PC-9 (cell line): ENCODE measurements around the gene PAPSS1.

Source experiments
- EZH2 ChIP-seq: fragments of 200-600 bp; sonication (generic); IDR thresholded peaks from 2 replicates; pipeline ENCODE4 v1.8.0; 2017; ENCODE audit warnings: antibody characterized with exemption, low read depth
- TF ChIP-seq, protein P1 (sequence below): fragments of 200-600 bp; sonication (generic); conservative IDR thresholded peaks from 2 replicates; pipeline ENCODE4 v1.6.1; 2017; ENCODE audit warnings: mixed run types, antibody characterized with exemption, mild to moderate bottlenecking, moderate library complexity

- TF ChIP-seq, protein P1, sequence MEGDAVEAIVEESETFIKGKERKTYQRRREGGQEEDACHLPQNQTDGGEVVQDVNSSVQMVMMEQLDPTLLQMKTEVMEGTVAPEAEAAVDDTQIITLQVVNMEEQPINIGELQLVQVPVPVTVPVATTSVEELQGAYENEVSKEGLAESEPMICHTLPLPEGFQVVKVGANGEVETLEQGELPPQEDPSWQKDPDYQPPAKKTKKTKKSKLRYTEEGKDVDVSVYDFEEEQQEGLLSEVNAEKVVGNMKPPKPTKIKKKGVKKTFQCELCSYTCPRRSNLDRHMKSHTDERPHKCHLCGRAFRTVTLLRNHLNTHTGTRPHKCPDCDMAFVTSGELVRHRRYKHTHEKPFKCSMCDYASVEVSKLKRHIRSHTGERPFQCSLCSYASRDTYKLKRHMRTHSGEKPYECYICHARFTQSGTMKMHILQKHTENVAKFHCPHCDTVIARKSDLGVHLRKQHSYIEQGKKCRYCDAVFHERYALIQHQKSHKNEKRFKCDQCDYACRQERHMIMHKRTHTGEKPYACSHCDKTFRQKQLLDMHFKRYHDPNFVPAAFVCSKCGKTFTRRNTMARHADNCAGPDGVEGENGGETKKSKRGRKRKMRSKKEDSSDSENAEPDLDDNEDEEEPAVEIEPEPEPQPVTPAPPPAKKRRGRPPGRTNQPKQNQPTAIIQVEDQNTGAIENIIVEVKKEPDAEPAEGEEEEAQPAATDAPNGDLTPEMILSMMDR, result no peak
- TF ChIP-seq EZH2, result no peak
These were observed 96.0 kb downstream of the PAPSS1 start for GRCh38 chr4:107624024-107624423.
